SH-SY5Y (cell line): ENCODE data around the gene ABCC1.

Source experiments
- GATA2 ChIP-seq: IDR thresholded peaks from 2 replicates; pipeline ENCODE4 v1.6.1; 2011; ENCODE audit warnings: mild to moderate bottlenecking, low read depth, low read length
- GATA3 ChIP-seq: IDR thresholded peaks from 2 replicates; pipeline ENCODE4 v1.6.1; 2011; ENCODE audit warnings: low read depth, mild to moderate bottlenecking, low read length, moderate library complexity

DNA sequence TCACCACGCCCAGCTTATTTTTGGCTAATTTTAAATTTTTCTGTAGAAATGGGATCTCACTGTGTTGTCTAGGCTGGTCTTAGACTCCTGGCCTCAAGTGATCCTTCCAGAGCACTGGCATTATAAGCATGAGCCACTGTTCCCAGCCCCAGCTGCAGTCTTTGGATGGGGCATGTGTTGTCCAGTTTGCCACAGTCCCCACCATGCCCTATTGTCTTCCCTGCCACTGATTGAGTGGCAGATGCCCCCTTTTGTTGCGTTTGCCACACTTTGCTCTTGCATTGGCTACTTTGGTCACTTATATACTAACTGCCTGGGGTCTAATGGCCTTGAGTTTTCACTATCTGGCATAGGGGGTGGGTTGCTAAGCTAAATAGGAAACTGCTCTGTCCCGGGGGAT, 60.8 kb downstream of the ABCC1 start:
- TF ChIP-seq GATA2, result no peak
- no peak for TF ChIP-seq GATA3
